K562 (cell line): Measurements from ENCODE around the gene ALDH5A1. TPM values are rescaled to one million over a fixed set of nuclear protein-coding genes. Genes with fewer than 3 reads are reported as not detected.

ENCODE experiments used
- ATAC-seq: fragments of 200-7000 bp; cut with Tn5 transposase; 3 replicates; pipeline ENCODE4 v1.9.1; 2020; ENCODE audit warnings: moderate library complexity
- BruUV-seq: library from RNA; stranded (reverse); fragments of 400-500 nt; replicated peaks from 2 replicates; lab custom pipeline; 2021; lab: Mats Ljungman, UMichigan
- CTCF ChIA-PET: fragments of 300-600 bp; formaldehyde crosslinking; extraction: SDS; loops from one replicate; lab custom pipeline; 2021; ENCODE audit warnings: low intra/inter-chr PET ratio; lab: Yijun Ruan, JAX
- POLR2A ChIA-PET: fragments of 300-600, 350-650 bp; sonication (Branson Sonifier 250); formaldehyde crosslinking; extraction: SDS; loops from one replicate; lab custom pipeline; 2021; ENCODE audit warnings: antibody characterized with exemption, inconsistent platforms; lab: Yijun Ruan, JAX
- DNase-seq, 4 experiments: peaks; one replicate each; pipeline versions ENCODE4 v3.0.0 to v3.0.0-alpha.2; 2011 to 2018; ENCODE audit warnings: low spot score in 3 of 4, mixed read lengths in 3 of 4; ENCODE audit errors: extremely low read depth in 1 of 4
- FAIRE-seq: peaks from 2 replicates; lab custom pipeline; 2011; peaks lifted over from hg19 to GRCh38; lab: Jason Lieb, UNC
- H2AFZ ChIP-seq: 2 replicates; pipeline ENCODE4 v1.6.0; 2011; ENCODE audit warnings: low read depth, low read length, control low read depth, inconsistent platforms
- H3K27ac ChIP-seq: fragments of 200-600 bp; 3 replicates; pipeline ENCODE4 v1.8.0; 2011; ENCODE audit warnings: low read depth, mild to moderate bottlenecking, control low read depth, inconsistent platforms, low read length, moderate library complexity, mixed read lengths; ENCODE audit errors: extremely low read depth
- H3K27me3 ChIP-seq, 2 experiments: fragments of 300-600 bp in 1 of 2; 2 replicates in 1 of 2; 3 replicates in 1 of 2; pipeline versions ENCODE4 v1.6.0 to v1.8.0; 2011; ENCODE audit warnings: inconsistent platforms in 2 of 2, low read length in 2 of 2, mild to moderate bottlenecking in 1 of 2, mixed read lengths in 1 of 2, moderate library complexity in 1 of 2; ENCODE audit not compliant: control insufficient read depth in 2 of 2, insufficient read depth in 2 of 2
- H3K36me3 ChIP-seq: fragments of 300-600 bp; 3 replicates; pipeline ENCODE4 v1.8.0; 2011; ENCODE audit warnings: mild to moderate bottlenecking, low read length, inconsistent platforms; ENCODE audit not compliant: control insufficient read depth, insufficient read depth
- H3K4me1 ChIP-seq, 2 experiments: fragments of 200-600 bp in 1 of 2; replicated peaks in 1 of 2; 2 replicates in 1 of 2; 3 replicates in 1 of 2; pipeline versions ENCODE4 v1.5.1 to v1.8.0; 2011; ENCODE audit warnings: inconsistent platforms in 2 of 2, low read length in 2 of 2, mild to moderate bottlenecking in 1 of 2, mixed read lengths in 1 of 2, moderate library complexity in 1 of 2; ENCODE audit not compliant: control insufficient read depth in 2 of 2, insufficient read depth in 2 of 2
- H3K4me2 ChIP-seq: 2 replicates; pipeline ENCODE4 v1.6.1; 2011; ENCODE audit warnings: low read length, control low read depth, inconsistent platforms, mixed read lengths; ENCODE audit not compliant: insufficient read depth
- H3K4me3 ChIP-seq: fragments of 200-600 bp; sonication (generic), shearing (Covaris generic); 2 replicates; pipeline ENCODE4 v1.5.1; 2016; ENCODE audit warnings: control low read depth, inconsistent platforms
- H3K79me2 ChIP-seq: fragments of 200-600 bp; 3 replicates; pipeline ENCODE4 v1.8.0; 2011; ENCODE audit warnings: low read length, inconsistent platforms; ENCODE audit not compliant: control insufficient read depth, insufficient read depth
- H3K9ac ChIP-seq, 2 experiments: 2 replicates each; pipeline versions ENCODE4 v1.6.0 to v1.6.1; 2011; ENCODE audit warnings: low read depth in 2 of 2, low read length in 2 of 2, control low read depth in 1 of 2, inconsistent platforms in 1 of 2, mild to moderate bottlenecking in 1 of 2, mixed read lengths in 1 of 2; ENCODE audit not compliant: insufficient read depth in 1 of 2
- H3K9me1 ChIP-seq: one replicate; pipeline ENCODE4 v1.6.0; 2011; ENCODE audit warnings: inconsistent platforms, mild to moderate bottlenecking, low read length, moderate library complexity; ENCODE audit not compliant: control insufficient read depth, insufficient read depth
- H3K9me3 ChIP-seq: replicated peaks from 2 replicates; pipeline ENCODE4 v1.5.1; 2011; ENCODE audit warnings: low read depth, low read length, inconsistent platforms; ENCODE audit not compliant: control insufficient read depth, insufficient read depth
- H4K20me1 ChIP-seq: replicated peaks from 2 replicates; pipeline ENCODE4 v1.6.1; 2011; ENCODE audit warnings: low read length, inconsistent platforms, mixed read lengths; ENCODE audit not compliant: control insufficient read depth, insufficient read depth
- WGBS: fragments of 100-300 bp; shearing (Covaris generic); methylation state at CpG from one replicate; pipeline ENCODE4 v1.1.6; 2016; ENCODE audit warnings: low coverage, mixed read lengths; ENCODE audit not compliant: insufficient coverage; ENCODE audit errors: missing lambda C conversion rate; 5-methylcytosine and 5-hydroxymethylcytosine counted together
- in situ Hi-C: fragments of 300-500 bp; cut with MboI; formaldehyde crosslinking; loops from 4 replicates; pipeline ENCODE4 v1.15.0; 2018; ENCODE audit warnings: inconsistent platforms, mixed read lengths
- intact Hi-C: fragments of 100-400 bp; cut with micrococcal nuclease; formaldehyde crosslinking; loops from 2 replicates; pipeline ENCODE4 v1.14.2; 2022
- polyA plus RNA-seq, 8 experiments: library from polyadenylated mRNA; depleted of rRNA in 4 of 8; stranded (reverse) in 5 of 8; unstranded in 3 of 8; fragments of >200 nt; fragmentation: Nextera tagmentation in 2 of 8; fragmentation: Illumina TruSeq in 1 of 8; extraction: Ambion mirVana in 2 of 8; extraction: Trizol in 1 of 8; gene quantifications; 2 replicates each; pipeline versions ENCODE4 v1.2.1 to v1.2.3, GENCODE V29; 2011 to 2014; ENCODE audit warnings: inconsistent platforms in 1 of 8, missing spikeins in 1 of 8
- total RNA-seq, 7 experiments: library from RNA; depleted of rRNA in 6 of 7; stranded (reverse); fragments of >200 nt in 6 of 7; fragmentation: Illumina TruSeq in 2 of 7; extraction: Trizol in 2 of 7; gene quantifications; 2 replicates each; pipeline versions ENCODE4 v1.2.1 to v1.2.3, GENCODE V29; 2011 to 2021; ENCODE audit warnings: low replicate concordance in 1 of 7
- TF ChIP-seq, protein P1 (sequence below): fragments of 200-800 bp; sonication (Bioruptor generic); IDR thresholded peaks from 2 replicates; pipeline ENCODE4 v1.6.1; 2016; ENCODE audit warnings: missing genetic modification characterization, missing compliant biosample characterization
- TF ChIP-seq, protein P2 (sequence below), 3 experiments: IDR thresholded peaks in 2 of 3; conservative IDR thresholded peaks in 1 of 3; 2 replicates each; pipeline ENCODE4 v1.5.1; 2011 to 2012; ENCODE audit warnings: low read length in 3 of 3, mild to moderate bottlenecking in 3 of 3, control low read depth in 2 of 3, improper control_type of control experiment in 1 of 3, inconsistent platforms in 1 of 3, low read depth in 1 of 3, mixed read lengths in 1 of 3, moderate library complexity in 1 of 3; ENCODE audit not compliant: insufficient read depth in 2 of 3

Gene ALDH5A1
- total and polyA plus RNA-seq, 9 of the 15 experiments (the other 6 are each of a cell fraction or from before 2014, with no cell fraction given), result 2.2 to 19.7 (median 9.5) TPM

DNA sequence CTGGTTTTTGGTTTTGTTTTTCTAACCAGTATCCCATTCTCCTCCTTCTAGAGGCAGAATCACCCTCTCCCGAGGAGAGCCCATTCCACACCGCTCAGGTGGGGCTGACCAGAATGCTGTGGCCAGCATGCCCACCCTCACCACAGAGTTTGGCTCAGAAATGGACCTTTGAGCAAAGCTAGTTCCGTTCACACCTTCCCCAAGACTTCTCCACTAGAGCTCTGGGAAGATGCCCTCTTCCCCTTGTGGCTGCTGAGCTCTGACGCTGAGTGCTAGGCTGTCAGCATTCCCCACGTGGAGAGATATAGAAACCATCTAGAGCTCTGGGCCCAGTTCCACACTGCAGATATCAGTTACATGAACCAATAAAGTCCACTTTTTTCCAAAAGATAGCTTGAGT, 13.3 kb upstream of the ALDH5A1 start:
- ChIA-PET POLR2A (interaction anchor here (0.6 to 2.1 kb wide), 4 partner anchors 12 to 16 kb away, joined by 3 to 6 read pairs (median 3); partner anchors contain the start of gene ALDH5A1), CTCF (no interaction called here)
- Histone ChIP-seq H3K4me1 (no peaks in the 10 kb centered on the region), H3K27ac (no peak overlapping the region), H3K4me2 (no peak overlapping the region), H3K4me3 (no peak overlapping the region), H3K36me3 (no peaks in the 10 kb centered on the region), H4K20me1 (no peaks in the 10 kb centered on the region), H3K27me3 (no peaks in the 10 kb centered on the region), H3K9ac (no peak overlapping the region), H2AFZ (peak overlapping the region; percentile 35; the same call in 1 of the 2 replicates), H3K9me3 (0 out of 2 replicates have a peak, but pooled peaks cover 2% of the 10 kb centered on the region), H3K79me2 (no peaks in the 10 kb centered on the region), H3K9me1 (no peaks in the 10 kb centered on the region)
- FAIRE-seq, result no peak
- TF ChIP-seq, protein P1, sequence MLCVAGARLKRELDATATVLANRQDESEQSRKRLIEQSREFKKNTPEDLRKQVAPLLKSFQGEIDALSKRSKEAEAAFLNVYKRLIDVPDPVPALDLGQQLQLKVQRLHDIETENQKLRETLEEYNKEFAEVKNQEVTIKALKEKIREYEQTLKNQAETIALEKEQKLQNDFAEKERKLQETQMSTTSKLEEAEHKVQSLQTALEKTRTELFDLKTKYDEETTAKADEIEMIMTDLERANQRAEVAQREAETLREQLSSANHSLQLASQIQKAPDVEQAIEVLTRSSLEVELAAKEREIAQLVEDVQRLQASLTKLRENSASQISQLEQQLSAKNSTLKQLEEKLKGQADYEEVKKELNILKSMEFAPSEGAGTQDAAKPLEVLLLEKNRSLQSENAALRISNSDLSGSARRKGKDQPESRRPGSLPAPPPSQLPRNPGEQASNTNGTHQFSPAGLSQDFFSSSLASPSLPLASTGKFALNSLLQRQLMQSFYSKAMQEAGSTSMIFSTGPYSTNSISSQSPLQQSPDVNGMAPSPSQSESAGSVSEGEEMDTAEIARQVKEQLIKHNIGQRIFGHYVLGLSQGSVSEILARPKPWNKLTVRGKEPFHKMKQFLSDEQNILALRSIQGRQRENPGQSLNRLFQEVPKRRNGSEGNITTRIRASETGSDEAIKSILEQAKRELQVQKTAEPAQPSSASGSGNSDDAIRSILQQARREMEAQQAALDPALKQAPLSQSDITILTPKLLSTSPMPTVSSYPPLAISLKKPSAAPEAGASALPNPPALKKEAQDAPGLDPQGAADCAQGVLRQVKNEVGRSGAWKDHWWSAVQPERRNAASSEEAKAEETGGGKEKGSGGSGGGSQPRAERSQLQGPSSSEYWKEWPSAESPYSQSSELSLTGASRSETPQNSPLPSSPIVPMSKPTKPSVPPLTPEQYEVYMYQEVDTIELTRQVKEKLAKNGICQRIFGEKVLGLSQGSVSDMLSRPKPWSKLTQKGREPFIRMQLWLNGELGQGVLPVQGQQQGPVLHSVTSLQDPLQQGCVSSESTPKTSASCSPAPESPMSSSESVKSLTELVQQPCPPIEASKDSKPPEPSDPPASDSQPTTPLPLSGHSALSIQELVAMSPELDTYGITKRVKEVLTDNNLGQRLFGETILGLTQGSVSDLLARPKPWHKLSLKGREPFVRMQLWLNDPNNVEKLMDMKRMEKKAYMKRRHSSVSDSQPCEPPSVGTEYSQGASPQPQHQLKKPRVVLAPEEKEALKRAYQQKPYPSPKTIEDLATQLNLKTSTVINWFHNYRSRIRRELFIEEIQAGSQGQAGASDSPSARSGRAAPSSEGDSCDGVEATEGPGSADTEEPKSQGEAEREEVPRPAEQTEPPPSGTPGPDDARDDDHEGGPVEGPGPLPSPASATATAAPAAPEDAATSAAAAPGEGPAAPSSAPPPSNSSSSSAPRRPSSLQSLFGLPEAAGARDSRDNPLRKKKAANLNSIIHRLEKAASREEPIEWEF (CRISPR knock-in tag), result no peak
- TF ChIP-seq, protein P2, sequence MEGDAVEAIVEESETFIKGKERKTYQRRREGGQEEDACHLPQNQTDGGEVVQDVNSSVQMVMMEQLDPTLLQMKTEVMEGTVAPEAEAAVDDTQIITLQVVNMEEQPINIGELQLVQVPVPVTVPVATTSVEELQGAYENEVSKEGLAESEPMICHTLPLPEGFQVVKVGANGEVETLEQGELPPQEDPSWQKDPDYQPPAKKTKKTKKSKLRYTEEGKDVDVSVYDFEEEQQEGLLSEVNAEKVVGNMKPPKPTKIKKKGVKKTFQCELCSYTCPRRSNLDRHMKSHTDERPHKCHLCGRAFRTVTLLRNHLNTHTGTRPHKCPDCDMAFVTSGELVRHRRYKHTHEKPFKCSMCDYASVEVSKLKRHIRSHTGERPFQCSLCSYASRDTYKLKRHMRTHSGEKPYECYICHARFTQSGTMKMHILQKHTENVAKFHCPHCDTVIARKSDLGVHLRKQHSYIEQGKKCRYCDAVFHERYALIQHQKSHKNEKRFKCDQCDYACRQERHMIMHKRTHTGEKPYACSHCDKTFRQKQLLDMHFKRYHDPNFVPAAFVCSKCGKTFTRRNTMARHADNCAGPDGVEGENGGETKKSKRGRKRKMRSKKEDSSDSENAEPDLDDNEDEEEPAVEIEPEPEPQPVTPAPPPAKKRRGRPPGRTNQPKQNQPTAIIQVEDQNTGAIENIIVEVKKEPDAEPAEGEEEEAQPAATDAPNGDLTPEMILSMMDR (IDR thresholded peaks at IDR 0.05 in 2 of 3, conservative IDR thresholded peaks at IDR 0.05 in 1 of 3; ENCODE audit: insufficient read depth in 2 of 3, low read depth in 1 of 3, low read length in 3 of 3), result 0 out of 6 replicates have a peak, but pooled peaks of 1 of the 3 experiments have one; percentile 1
- in situ Hi-C loops (no loop called here), intact Hi-C loops (no loop called here)
- peak; percentile 84 for ATAC-seq
- no peak for DNase-seq
- BruUV-seq, result no TSS peak
- WGBS, result 40% methylated on average over 5 of the region's 5 CpGs
